Epidermal melanocyte (primary cell): ENCODE measurements around the gene KRTAP5-1.
A peak's percentile ranks its signal among the peaks of the same experiment; 100 is the strongest.
"Not testable (repeated sequence)": the region's sequence is repeated elsewhere in the genome, so short reads cannot be mapped to it uniquely, and the experiment has no call there.

Source experiments
- DNase-seq: peaks from one replicate; pipeline ENCODE4 v3.0.0; 2011; ENCODE audit warnings: low spot score; ENCODE audit not compliant: insufficient read length

Gene KRTAP5-1, protein sequence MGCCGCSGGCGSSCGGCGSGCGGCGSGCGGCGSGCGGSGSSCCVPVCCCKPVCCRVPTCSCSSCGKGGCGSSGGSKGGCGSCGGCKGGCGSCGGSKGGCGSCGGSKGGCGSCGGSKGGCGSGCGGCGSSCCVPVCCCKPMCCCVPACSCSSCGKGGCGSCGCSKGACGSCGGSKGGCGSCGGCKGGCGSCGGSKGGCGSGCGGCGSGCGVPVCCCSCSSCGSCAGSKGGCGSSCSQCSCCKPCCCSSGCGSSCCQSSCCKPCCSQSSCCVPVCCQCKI

DNA sequence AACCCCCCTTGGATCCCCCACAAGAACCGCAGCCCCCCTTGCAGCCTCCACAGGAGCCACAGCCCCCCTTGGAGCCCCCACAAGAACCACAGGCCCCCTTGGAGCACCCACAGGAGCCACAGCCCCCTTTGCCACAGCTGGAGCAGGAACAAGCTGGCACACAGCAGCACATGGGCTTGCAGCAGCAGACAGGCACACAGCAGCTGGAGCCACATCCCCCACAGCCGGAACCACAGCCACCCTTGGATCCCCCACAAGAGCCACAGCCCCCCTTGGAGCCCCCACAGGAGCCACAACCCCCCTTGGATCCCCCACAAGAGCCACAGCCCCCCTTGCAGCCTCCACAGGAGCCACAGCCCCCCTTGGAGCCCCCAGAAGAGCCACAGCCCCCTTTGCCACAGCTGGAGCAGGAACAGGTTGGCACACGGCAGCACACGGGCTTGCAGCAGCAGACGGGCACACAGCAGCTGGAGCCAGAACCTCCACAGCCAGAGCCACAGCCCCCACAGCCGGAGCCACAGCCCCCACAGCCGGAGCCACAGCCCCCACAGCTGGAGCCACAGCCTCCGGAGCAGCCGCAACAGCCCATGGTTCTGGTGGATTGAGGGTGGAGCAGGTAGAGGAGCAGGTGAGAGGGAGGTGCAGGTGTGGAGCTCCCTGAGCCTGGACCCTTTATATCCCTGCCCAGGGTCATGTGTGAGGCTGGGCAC lies at the start of gene KRTAP5-1:
TSS of gene KRTAP5-1 (minus strand) at position 623 of the 710 bp plus-strand sequence. CDS start at position 589, 34 bp downstream.
- not testable (repeated sequence) for DNase-seq

DNA sequence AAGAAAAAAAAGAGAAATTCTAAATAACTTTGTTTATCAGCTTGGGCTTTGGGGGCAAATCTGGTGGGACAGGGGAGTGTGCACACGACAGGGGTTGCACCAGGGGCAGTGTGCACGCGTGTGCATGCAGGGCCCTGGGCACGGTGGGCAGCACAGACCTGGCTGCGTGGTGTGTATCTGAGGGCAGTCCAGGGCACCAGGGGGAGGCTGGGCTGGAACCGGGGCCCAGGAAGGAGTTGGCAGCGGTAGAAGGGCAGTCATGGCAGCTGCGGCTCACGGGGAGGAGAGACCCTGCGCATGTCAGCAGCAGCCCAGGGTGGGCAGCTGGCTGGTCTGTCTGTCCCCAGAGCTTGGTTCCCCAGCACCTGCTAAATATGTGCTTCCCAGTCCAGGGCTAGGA lies 48.8 kb upstream of the KRTAP5-1 start:
- DNase-seq = no peak

DNA sequence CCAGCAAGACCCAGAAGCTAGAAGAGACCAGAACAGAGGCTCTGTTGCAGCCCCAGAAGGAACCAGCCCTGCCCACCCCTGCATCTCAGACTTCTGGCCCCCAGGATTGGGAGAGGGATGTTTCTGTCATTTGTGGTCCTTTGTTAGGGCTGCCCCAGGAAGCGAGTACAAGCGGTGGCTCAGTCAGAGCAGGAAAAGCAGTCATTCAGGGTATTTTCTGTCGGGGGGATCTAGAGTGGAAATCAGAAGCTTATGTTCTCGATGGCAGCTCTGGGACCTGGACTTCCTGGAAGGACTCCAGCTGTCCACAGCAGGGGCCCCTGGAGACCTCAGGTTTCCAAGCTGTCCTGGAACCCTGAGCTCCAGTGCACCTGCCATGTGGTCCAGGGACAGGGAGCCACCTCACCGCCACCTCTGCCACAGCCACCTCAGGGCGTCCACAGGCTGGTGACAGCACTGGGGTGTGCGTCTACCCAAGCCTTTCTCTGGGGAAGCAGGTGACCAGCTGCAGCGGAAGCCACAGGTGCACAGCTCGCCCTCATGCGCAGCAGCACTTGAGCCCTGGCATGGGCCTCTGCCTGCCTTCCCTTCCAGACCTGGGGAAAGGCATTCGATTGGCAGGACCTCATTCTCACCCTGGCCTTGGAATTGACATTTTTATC lies 47.1 kb upstream of the KRTAP5-1 start:
- DNase-seq = no peak

DNA sequence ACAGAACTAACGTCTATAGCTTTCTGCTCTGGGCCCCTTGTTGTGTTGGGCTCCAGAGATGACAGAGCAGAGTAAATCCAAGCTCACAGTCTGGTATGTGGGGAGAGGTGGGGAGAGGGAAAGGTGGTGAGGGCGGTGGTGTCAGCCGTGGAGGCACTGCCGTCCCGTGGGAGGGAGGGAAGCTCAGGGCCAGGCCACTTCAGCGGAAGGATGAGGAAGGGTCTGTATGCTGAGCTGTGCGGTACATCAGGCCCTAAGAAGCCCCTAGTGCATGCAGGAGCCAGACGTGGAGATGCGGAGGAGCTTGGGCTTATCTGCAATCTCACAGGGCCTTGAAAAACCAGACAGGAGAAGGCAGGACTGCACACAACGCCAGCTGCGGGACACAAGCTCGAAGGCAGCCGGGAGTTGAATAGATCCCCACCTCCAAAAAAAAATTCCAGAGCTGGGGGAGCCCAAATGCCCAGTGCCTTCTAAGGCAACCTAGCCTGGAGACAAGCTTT lies 46.0 kb upstream of the KRTAP5-1 start:
- no peak for DNase-seq

DNA sequence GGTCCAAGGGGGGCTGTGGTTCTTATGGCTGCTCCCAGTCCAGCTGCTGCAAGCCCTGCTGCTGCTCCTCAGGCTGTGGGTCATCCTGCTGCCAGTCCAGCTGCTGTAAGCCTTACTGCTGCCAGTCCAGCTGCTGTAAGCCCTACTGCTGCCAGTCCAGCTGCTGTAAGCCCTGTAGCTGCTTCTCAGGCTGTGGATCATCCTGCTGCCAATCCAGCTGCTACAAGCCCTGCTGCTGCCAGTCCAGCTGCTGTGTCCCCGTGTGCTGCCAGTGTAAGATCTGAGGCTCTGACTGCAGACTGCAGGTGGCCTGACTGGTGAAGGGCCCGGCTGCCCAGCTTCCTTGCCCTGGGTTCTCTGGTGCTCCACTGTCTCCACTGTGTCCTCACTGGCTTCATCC lies 45.2 kb upstream of the KRTAP5-1 start:
- no peak for DNase-seq

DNA sequence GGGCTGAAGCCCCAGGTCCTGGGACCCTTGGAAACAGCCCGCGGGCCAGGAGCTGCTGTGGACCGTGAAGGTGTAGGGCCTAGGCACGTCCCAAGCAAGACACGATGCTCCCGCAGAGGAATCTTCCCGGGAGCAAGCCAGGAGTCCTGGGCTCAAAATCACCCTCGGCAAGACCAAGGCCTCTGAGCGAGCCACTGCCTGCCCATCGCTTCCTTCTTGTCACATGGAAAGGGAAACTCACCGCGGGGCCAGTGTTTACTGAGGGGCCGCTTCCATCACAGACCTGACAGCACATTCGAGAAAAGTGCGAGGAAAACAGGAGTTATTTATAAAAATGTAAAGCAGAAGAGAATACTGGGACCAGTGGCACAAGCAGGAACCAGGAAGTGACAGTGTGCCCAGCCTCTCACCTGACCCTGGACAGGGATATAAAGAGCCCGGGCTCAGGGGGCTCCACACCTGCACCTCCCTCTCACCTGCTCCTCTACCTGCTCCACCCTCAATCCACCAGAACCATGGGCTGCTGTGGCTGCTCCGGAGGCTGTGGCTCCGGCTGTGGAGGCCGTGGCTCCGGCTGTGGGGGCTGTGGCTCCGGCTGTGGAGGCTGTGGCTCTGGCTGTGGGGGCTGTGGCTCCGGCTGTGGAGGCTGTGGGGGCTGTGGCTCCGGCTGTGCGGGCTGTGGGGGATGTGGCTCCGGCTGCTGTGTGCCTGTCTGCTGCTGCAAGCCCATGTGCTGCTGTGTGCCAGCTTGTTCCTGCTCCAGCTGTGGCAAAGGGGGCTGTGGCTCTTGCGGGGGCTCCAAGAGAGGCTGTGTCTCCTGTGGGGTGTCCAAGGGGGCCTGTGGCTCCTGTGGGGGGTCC lies 44.5 kb upstream of the KRTAP5-1 start, which contains the start of gene KRTAP5-5:
TSS of gene KRTAP5-5 (plus strand) at position 450 of the 860 bp plus-strand sequence. CDS start at position 516, 66 bp downstream.
- DNase-seq = no peak

DNA sequence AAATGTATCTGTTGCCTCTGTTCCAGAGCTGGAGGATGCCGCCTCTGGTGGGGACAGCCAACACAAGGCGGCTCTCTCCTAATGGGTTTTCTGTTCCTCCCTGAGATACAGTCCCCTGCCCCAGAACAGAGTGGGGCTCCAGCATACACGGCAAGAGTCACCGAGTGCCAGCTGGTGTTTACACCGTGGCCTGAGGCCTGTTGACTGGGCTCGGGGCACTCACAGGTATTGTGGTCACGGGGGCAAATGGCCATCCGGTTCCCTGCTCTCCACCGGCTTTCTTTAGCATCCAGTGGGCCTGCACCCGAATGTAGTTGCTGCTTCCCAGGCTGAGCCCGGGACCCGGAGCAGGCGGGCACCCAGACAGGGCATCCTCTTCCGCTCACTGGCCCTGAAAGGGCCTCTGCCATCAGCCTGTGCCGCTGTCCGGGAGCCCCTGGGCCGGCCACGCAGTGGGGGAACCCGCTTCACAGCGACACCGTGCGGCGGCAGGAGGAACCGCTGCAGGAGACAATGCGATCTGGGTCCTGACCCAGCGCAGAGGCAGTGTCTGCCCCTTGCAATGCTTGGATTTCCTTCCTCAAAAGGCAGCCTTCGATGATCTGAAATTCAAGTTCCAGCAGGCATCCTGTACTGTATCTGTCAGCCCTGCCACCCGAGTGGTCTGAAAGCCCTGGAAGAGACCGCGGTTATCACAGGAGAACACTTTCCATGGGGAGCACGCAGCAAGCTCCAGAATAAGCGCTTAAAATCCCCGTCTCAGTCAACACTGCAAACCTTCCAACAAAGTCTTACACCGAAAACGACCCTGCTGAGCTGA lies 43.6 kb upstream of the KRTAP5-1 start:
- DNase-seq = peak; percentile 61

DNA sequence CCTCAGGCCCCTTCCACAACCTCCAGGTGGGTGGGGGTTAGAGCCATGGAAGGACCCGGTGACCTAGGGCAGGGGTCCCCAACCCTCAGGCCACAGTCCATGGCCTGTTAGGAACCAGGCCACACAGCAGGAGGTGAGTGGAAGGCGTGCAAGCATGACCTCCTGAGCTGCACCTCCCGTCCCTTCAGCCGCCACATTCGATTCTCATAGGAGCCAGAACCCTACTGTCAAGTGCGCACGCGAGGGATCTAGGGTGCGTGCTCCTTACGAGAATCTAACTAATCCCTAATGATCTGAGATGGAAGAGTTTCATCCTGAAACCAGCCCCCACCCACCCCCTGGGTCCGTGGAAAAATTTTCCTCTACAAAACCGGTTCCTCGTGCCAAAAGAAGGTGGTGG lies 40.5 kb upstream of the KRTAP5-1 start:
- DNase-seq = no peak

DNA sequence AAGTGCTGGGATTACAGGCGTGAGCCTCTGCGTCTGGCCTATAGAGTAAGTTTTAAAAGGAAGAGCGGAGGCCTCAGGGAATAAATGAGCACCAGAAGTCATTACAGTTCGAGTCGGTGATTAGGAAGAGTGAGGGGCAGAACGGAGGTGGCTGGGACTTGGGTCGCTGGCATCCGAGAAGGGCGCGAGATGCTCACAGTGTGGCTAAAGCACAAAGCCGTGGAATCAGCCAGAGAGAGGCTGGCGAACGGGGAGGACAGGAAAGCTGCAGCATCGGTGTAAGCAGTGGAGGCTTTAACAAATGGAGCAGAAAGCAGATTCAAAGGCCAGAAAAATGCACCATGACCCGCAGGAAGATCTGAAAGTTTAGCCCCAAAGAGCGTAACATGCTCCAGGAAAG lies 39.5 kb upstream of the KRTAP5-1 start:
- no peak for DNase-seq

DNA sequence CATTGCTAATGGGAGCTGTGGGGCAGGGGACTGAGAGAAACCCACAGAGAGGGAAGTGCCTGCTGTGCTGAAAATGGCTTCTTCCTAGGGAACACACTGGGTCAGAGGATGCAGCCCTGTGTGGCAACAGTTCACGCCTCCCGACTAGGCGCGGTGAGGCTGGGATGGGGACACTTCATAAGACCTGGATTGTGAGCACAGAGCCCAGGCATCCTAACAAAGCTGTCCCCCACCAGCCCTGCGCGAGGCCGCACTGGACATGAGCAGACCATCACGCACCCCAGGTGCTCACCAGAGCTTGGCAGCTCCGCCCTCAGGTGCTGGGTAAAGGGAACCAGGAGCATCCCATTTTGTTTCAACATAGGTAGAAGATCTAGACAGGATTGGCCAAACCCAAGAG lies 38.6 kb upstream of the KRTAP5-1 start:
- DNase-seq = no peak

DNA sequence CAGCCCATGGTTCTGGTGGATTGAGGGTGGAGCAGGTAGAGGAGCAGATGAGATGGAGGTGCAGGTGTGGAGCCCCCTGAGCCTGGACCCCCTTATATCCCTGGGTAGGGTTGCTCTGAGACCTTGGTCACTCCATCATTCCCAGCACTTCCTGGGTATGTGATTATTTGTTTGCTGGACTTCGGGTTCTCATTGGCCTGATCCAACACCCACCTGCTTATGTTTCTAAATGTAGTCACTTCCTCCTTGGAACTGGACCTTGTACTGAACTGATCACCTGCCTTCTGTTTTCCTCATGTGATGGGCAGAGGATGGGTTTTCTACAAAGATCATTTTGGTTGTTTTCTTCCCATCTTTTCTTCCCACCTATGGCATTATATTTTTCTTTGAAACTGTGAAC lies 37.0 kb upstream of the KRTAP5-1 start, which contains the start of gene KRTAP5-4:
TSS of gene KRTAP5-4 (minus strand) at position 53 of the 400 bp plus-strand sequence. CDS start at position 8, 45 bp downstream.
- no peak for DNase-seq

DNA sequence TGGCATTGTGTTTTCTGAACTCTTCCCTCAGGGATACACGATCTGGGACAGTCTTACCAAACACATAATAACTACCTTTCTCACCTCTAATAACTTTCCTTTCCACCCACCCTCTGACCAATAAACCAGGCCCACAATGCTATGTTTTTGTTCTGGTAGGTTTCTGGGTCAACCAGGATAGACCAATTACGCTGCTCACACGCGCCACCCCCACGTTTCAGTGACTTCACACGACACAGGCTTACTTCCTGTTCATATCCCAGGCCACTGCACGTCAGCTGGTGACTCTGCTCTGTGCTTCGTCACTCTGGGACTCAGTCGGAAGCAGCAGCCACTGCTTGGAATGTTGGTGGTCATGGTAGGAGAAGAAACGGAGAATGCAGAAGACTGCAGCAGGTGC lies 34.4 kb upstream of the KRTAP5-1 start:
- no peak for DNase-seq

DNA sequence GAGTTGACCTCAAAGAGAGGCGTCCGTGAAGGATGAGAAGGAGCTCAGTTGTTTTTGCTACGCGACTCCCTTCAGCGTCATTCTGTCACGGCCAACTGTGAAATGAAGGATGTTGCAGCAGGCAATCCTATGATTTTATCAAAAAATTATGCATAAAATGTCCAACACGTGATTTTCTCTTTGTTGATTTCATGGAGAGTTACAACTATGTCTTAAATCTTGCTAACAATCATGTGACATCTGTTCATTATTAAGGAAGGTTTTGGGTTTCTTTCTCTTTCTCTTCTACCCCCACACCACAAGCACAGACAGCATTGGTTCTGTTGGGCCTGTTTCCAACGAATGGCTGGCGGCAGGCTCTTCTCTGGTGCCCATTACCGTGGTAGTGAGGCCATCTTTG lies 33.1 kb upstream of the KRTAP5-1 start:
- DNase-seq = no peak

DNA sequence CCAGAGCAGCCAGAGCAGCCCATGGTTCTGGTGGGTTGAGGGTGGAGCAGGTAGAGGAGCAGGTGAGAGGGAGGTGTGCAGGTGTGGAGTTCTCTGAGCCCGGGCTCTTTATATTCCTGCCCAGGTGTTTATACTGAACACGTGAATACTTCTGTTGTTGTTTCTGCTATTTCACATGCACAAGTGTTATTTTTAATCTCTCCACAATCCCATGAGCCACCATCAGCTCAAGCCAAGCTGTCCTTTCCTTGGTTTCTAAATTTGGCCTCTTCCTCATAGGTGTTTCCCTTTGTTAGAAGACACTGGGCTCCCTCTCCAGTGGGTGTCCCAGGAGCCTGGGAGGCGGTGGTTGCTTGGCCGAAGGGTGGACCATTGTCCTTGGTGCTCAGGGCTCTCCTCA lies 23.3 kb upstream of the KRTAP5-1 start, which contains the start of gene KRTAP5-3:
TSS of gene KRTAP5-3 (minus strand) at position 101 of the 400 bp plus-strand sequence. CDS start at position 23, 78 bp downstream.
- no peak for DNase-seq

DNA sequence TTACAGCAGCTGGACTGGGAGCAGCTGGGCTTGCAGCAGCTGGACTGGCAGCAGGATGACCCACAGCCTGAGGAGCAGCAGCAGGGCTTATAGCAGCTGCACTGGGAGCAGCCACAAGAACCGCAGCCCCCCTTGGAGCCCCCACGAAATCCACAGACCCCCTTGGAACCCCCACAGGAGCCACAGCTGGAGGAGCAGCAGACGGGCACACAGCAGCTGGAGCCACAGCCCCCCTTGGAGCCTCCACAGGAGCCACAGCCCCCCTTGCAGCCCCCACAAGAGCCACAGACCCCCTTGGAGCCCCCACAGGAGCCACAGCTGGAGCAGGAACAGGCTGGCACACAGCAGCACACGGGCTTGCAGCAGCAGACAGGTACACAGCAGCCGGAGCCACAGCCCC lies 22.8 kb upstream of the KRTAP5-1 start:
- DNase-seq = not testable (repeated sequence)

DNA sequence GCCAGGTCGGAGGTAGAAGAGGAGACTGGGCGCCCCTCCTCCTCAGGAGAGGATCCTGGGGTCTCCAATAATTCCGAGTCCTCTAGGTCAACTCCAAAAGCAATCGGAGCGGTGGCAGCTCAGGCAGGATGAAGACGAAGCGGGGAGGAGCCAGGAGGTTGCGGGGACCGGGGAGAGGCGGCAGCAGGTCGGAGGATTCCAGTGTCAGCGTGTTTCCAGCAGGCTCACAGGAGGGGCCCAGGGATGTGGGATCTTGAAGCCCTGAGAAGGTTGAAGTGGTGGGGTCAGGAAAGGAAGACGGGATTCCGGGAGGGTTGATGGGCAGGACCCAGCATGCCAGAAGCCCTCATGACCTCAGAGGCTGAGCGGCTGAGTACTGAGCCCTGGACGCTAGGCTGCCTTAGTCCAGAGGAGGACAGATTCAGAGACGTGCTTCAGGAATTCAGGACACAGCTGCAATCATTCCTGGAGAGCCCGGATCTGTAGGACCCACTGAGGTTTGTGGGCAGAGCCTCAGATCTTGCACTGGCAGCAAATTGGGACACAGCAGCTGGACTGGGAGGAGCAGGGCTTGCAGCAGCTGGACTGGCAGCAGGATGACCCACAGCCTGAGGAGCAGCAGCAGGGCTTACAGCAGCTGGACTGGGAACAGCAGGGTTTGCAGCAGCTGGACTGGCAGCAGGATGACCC lies 22.2 kb upstream of the KRTAP5-1 start:
- DNase-seq = not testable (repeated sequence)

DNA sequence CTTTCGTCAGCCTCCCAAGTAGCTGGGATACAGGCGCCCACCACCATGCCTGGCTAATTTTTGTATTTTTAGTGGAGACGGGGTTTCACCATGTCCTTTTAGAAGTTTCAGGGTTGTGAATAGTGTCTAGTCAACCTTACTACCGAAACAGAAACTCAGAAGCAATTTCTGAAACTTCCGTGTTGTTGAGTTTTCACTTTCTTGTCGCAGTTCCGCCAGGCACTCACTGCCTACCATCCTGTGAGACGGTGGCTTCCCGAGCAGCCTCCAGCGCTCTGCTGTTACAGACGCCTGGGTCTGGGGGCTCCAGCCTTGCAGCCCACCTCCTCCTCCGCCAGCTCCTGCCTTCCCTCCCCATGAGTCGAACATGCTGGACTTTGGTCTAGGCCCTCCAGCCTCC lies 20.8 kb upstream of the KRTAP5-1 start:
- DNase-seq = not testable (repeated sequence)

DNA sequence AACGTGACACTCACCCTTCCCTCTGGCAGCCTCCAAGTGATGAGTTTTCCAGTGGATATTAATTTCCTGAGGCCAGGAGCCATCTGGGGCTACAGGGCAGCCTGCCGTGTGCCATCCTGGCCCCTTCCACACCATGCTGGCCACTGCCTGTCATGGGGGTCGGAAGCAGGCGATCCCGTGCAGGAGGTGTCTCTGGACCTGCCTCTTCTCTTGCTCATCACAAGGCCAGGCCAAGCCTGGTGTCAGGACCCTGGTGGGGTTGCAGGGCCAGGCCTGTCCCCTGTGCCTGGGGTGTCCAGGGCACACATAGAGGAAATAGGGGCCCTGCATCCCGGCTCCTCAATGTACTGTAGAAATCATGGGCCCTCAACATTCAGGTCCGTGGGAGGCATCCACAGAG lies 19.6 kb upstream of the KRTAP5-1 start:
- DNase-seq = no peak

DNA sequence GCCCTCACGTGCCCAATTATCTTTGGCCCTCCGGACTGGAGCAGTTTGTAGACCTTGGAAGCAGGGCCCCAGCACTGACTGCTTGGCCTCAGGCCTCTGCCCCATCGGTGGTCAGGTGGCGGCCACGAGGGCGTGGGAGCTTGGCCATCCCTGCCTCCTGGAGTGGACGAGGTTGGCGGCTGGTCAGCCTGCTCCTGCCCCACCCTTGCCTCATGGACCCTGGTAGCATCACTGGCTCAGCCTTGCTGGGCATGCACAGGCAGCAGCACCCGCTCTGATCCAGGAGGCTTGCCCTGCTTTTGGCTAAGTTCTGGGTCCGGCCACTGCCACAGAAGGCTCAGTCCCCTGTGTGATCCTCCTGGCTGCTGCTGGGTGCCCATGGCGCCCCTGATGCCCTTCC lies 19.1 kb upstream of the KRTAP5-1 start:
- no peak for DNase-seq
